ENCODE measurements around the gene ELAPOR2. TPM values are rescaled to one million over a fixed set of nuclear protein-coding genes. Genes with fewer than 3 reads are reported as not detected.

The ELAPOR2 gene
- total RNA-seq, 1 donor from 2014 or later, result 3.9 TPM

DNA sequence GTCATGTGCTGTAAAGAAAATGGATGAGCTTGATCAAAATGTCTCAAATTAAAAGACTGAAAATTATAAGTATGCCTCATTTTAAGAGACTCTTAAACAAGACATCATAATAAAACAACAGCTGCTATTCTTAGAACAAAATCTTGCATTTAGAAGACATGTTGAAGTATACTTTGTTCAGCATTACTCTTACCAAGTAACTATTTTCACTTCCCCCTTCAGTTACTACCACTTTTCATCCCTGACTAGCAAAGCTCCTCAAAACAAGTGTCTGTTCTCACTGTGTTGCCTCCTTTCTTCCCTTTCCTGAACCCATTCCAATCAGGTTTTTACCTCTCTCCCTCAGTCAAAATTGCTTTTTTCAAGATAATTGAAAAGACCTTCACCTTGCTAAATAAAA is 31.6 kb downstream of the ELAPOR2 start:
- Histone ChIP-seq H3K27me3 (ENCODE audit: control insufficient read depth, insufficient read depth, low read length) (no peaks in the 10 kb centered on the region), H3K4me3 (ENCODE audit: low read depth, low read length) (no peak overlapping the region), H3K36me3 (ENCODE audit: control insufficient read depth, insufficient read depth, low read length) (no peaks in the 10 kb centered on the region)
- no peak for DNase-seq (ENCODE audit: low read depth)
- no peak for TF ChIP-seq CTCF (IDR thresholded peaks at IDR 0.05; ENCODE audit: insufficient read depth, low read length, severe bottlenecking)
- FAIRE-seq, result no peak

GRCh38 chr7:87021285-87021684 is 38.2 kb downstream of the ELAPOR2 start:
- DNase-seq (ENCODE audit: low read depth) (peak; percentile 53), FAIRE-seq (no peak)
- H3K36me3 ChIP-seq (ENCODE audit: control insufficient read depth, insufficient read depth, low read length), result no peaks in the 10 kb centered on the region
- H3K4me3 ChIP-seq (ENCODE audit: low read depth, low read length), result no peak overlapping the region
- no peaks in the 10 kb centered on the region for H3K27me3 ChIP-seq (ENCODE audit: control insufficient read depth, insufficient read depth, low read length)
- TF ChIP-seq CTCF (IDR thresholded peaks at IDR 0.05; ENCODE audit: insufficient read depth, low read length, severe bottlenecking), result no peak

GRCh38 chr7:87016606-87017005 is 42.8 kb downstream of the ELAPOR2 start:
- FAIRE-seq, result no peak
- Histone ChIP-seq H3K27me3 (ENCODE audit: control insufficient read depth, insufficient read depth, low read length) (no peaks in the 10 kb centered on the region), H3K4me3 (ENCODE audit: low read depth, low read length) (no peak overlapping the region), H3K36me3 (ENCODE audit: control insufficient read depth, insufficient read depth, low read length) (no peaks in the 10 kb centered on the region)
- TF ChIP-seq CTCF (IDR thresholded peaks at IDR 0.05; ENCODE audit: insufficient read depth, low read length, severe bottlenecking), result no peak
- DNase-seq (ENCODE audit: low read depth), result peak; percentile 16

GRCh38 chr7:87013840-87014190 is 45.6 kb downstream of the ELAPOR2 start:
- Histone ChIP-seq H3K4me3 (ENCODE audit: low read depth, low read length) (no peak overlapping the region), H3K36me3 (ENCODE audit: control insufficient read depth, insufficient read depth, low read length) (no peaks in the 10 kb centered on the region), H3K27me3 (ENCODE audit: control insufficient read depth, insufficient read depth, low read length) (no peaks in the 10 kb centered on the region)
- FAIRE-seq, result no peak
- DNase-seq (ENCODE audit: low read depth), result no peak
- no peak for TF ChIP-seq CTCF (IDR thresholded peaks at IDR 0.05; ENCODE audit: insufficient read depth, low read length, severe bottlenecking)

GRCh38 chr7:87013136-87013839 is 46.2 kb downstream of the ELAPOR2 start:
- no peaks in the 10 kb centered on the region for H3K36me3 ChIP-seq (ENCODE audit: control insufficient read depth, insufficient read depth, low read length)
- FAIRE-seq (no peak), DNase-seq (ENCODE audit: low read depth) (no peak)
- H3K27me3 ChIP-seq (ENCODE audit: control insufficient read depth, insufficient read depth, low read length), result no peaks in the 10 kb centered on the region
- TF ChIP-seq CTCF (IDR thresholded peaks at IDR 0.05; ENCODE audit: insufficient read depth, low read length, severe bottlenecking), result no peak
- H3K4me3 ChIP-seq (ENCODE audit: low read depth, low read length), result no peak overlapping the region

Other genes starting within 250 kb of the ELAPOR2 start
- 40.8 and 54.0 TPM in 2 replicates for gene DMTF1, start 92.8 kb upstream of the ELAPOR2 start, total RNA-seq
- gene TMEM243, start 160.1 kb upstream of the ELAPOR2 start, total RNA-seq, result 10.8 and 26.9 TPM in 2 replicates

Data from bronchial epithelial cell (primary cell).